ENCODE data around the gene SNRPE. TPM values are rescaled to one million over a fixed set of nuclear protein-coding genes. Genes with fewer than 3 reads are reported as not detected.

SNRPE gene
- total and polyA plus RNA-seq, 9 of the 15 experiments (the other 6 are each of a cell fraction or from before 2014, with no cell fraction given), result 216 to 1,893 (median 487) TPM

- Histone ChIP-seq H3K9me1 (ENCODE audit: control insufficient read depth, insufficient read depth, low read length) (no peaks in the 10 kb centered on the region), H3K4me2 (ENCODE audit: insufficient read depth, low read length) (no peak overlapping the region), H3K79me2 (ENCODE audit: control insufficient read depth, insufficient read depth, low read length) (no peaks in the 10 kb centered on the region), H3K27me3 (ENCODE audit: control insufficient read depth in 2 of 2, insufficient read depth in 2 of 2, low read length in 2 of 2) (no peaks in the 10 kb centered on the region), H3K4me1 (replicated peaks in 1 of 2; ENCODE audit: control insufficient read depth in 2 of 2, insufficient read depth in 2 of 2, low read length in 2 of 2) (no peaks in the 10 kb centered on the region), H3K27ac (ENCODE audit: extremely low read depth, low read depth, low read length) (no peak overlapping the region), H3K9ac (ENCODE audit: insufficient read depth in 1 of 2, low read depth in 2 of 2, low read length in 2 of 2) (no peak overlapping the region), H3K36me3 (ENCODE audit: control insufficient read depth, insufficient read depth, low read length) (peaks cover 79% of the 10 kb centered on the region), H4K20me1 (replicated peaks; ENCODE audit: control insufficient read depth, insufficient read depth, low read length) (no peaks in the 10 kb centered on the region), H3K4me3 (no peak overlapping the region), H2AFZ (ENCODE audit: low read depth, low read length) (no peak overlapping the region), H3K9me3 (replicated peaks; ENCODE audit: control insufficient read depth, insufficient read depth, low read depth, low read length) (no peaks in the 10 kb centered on the region)
- ATAC-seq, result no peak
- intact Hi-C loops (cut with micrococcal nuclease) (no loop called here), in situ Hi-C loops (cut with MboI) (no loop called here)
- POLR2A ChIA-PET, result interaction anchor here (1.0 to 1.2 kb wide), 2 partner anchors 12 to 92 kb away, joined by 3 to 4 read pairs; no protein-coding TSS in a partner anchor
- 92% methylated on average over 5 of the region's 5 CpGs for WGBS (ENCODE audit: insufficient coverage, low coverage, missing lambda C conversion rate)
- TF ChIP-seq SIRT6 (IDR thresholded peaks at IDR 0.05; ENCODE audit: low read depth, low read length) (no peak), ZNF445 (CRISPR knock-in tag; IDR thresholded peaks at IDR 0.05; ENCODE audit: low read depth) (no peak), NR2F6 (CRISPR knock-in tag; IDR thresholded peaks at IDR 0.05) (no peak), ADNP (tag; IDR thresholded peaks at IDR 0.05) (no peak), RBM17 (IDR thresholded peaks at IDR 0.05; ENCODE audit: borderline replicate concordance, low read depth, low read length) (no peak), DEAF1 (CRISPR knock-in tag; IDR thresholded peaks at IDR 0.05) (no peak)
- no TSS peak for BruUV-seq (replicated peaks)
- no peak for FAIRE-seq
- DNase-seq (ENCODE audit: extremely low read depth in 1 of 4, low spot score in 3 of 4), result no peak
- CTCF ChIA-PET (ENCODE audit: low intra/inter-chr PET ratio), result interaction anchor here (0.6 kb wide), 1 partner anchor 533 kb away, joined by 4 read pairs; no protein-coding TSS in a partner anchor
Observed at GRCh38 chr1:203839081-203839480, 22.3 kb upstream of the SNRPE start.

All from K562 (cell line).